Measurements from ENCODE around the gene NUDT1.

DNA sequence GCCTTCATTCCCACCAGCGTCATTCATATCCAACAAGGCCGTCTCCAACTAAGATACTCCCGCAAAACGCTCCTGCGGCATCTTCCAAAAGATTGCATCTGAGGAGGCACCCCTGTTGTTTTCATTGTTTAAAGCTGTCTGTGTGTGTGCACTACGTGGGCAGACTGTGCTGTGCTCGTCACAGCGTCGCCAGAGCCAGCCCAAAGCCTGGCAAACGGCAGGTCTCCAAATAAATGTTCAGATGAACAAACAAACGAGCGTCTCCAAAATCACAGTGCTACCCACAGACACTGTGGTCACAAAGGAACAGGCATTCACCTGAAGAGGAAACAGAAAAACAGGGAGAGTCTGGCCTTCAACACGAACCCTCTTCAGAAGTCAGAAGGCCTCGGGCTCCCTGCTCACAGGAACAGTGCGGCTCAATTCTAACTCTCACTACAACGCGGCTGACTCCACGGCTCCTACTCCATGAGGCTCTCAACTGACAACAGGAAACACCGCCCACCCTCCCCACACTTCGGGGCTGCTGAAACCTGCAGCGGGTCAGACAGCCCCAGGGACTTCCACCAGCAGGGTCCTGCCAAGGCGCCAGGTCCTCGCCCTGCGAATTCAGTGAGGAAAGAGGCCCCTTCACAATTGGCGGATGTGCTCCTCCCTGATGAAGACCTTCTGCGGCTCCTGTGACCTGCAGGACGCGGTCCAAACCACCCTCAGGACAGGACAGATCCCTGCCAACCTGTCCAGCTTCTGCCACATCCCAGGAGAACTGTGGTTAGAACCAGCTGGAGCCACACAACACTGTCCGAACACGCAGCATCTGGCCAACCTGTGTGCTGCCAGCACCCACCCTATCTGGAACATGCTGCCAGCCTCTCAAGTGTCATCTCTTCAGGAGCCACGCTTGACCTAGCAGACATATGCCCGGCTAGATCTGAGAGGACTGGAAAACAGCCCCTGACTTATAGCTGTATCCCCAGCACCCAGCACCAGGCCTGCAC lies 45.3 kb upstream of the NUDT1 start:
- TF ChIP-seq ZNF24 (tag by site-specific recombination; IDR thresholded peaks at IDR 0.05) (no peak), GFI1B (tag by site-specific recombination; IDR thresholded peaks at IDR 0.05) (no peak), ZNF664 (tag by site-specific recombination; IDR thresholded peaks at IDR 0.05) (no peak)
- TF ChIP-seq, protein P1, sequence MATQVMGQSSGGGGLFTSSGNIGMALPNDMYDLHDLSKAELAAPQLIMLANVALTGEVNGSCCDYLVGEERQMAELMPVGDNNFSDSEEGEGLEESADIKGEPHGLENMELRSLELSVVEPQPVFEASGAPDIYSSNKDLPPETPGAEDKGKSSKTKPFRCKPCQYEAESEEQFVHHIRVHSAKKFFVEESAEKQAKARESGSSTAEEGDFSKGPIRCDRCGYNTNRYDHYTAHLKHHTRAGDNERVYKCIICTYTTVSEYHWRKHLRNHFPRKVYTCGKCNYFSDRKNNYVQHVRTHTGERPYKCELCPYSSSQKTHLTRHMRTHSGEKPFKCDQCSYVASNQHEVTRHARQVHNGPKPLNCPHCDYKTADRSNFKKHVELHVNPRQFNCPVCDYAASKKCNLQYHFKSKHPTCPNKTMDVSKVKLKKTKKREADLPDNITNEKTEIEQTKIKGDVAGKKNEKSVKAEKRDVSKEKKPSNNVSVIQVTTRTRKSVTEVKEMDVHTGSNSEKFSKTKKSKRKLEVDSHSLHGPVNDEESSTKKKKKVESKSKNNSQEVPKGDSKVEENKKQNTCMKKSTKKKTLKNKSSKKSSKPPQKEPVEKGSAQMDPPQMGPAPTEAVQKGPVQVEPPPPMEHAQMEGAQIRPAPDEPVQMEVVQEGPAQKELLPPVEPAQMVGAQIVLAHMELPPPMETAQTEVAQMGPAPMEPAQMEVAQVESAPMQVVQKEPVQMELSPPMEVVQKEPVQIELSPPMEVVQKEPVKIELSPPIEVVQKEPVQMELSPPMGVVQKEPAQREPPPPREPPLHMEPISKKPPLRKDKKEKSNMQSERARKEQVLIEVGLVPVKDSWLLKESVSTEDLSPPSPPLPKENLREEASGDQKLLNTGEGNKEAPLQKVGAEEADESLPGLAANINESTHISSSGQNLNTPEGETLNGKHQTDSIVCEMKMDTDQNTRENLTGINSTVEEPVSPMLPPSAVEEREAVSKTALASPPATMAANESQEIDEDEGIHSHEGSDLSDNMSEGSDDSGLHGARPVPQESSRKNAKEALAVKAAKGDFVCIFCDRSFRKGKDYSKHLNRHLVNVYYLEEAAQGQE (tag by site-specific recombination; IDR thresholded peaks at IDR 0.05), result no peak

Measured in HEK293 (cell line).